Activated CD4-positive, alpha-beta T cell treated with anti-CD3 and anti-CD28 coated beads, Interleukin-2, amount 50 U/mL, for 4 hours (primary cell): Measurements from ENCODE around the gene KDR.

Source experiments
- DNase-seq, 2 experiments: peaks; one replicate each; pipeline ENCODE4 v3.0.0-alpha.2; 2020

KDR gene

DNA sequence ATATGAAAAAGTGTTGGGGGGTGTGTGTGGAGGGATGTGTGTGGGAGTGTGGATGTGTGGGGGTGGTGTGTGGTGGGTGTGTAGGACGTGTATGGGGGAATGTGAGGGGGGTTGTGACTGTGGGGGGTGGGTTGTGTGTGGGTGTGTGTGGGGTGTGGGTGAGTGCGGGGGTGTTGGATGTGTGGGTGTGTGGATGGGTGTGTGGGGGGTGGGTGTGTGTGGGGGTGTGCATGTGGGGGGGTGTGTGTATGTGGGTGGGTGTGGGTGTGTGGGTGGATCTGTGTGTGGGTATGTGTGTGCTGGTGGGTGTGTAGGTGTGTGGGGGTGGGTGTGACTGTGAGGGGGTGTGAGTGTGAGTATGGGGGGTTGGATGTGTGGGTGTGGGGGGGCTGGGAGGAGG, 47.8 kb downstream of the KDR start:
- no peak for DNase-seq

DNA sequence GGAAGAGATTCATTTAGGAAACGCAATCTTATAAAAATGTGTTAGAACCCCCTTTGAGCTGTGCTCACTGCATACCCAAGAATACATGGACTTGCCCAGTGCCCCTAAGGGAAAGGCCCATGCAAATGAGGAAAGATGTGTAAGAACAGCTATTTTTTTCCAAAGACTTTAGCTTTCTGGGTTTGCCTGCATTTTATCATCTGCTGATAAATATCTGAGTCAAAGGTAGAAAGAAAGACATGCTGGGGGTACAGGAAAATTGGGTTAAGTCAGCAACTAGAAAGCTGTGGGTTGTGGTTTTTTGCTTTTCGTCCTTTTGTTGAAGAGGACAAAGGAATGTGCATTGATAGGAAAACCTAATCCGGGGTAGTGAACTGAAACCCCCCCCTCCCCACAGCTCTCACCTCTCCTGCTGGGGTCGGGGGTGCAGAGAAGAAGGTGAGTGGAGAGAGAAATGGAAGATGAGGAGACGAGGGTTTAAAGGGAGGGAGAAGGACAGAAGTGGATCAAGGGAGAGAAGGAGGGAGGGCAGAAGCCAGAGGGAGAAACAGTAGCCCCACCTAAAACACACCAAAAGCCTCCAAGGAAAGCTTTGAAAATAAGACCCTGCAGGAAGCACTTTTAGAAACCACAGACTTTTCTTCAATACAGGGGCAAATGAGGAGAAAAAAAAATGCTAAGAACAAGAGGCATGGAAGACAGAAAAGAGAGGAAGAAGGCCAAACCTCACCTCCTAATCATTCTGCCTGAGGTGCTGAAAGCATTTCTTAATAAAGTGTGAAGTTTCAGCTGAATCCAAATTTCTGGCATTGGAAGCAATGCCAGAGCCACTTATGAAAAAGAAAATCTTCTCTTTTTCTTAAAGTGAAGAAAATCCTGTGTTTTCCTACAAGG, 49.3 kb downstream of the KDR start:
- no peak for DNase-seq

GRCh38 chr4:55075376-55075775, 50.0 kb downstream of the KDR start:
- no peak for DNase-seq

DNA sequence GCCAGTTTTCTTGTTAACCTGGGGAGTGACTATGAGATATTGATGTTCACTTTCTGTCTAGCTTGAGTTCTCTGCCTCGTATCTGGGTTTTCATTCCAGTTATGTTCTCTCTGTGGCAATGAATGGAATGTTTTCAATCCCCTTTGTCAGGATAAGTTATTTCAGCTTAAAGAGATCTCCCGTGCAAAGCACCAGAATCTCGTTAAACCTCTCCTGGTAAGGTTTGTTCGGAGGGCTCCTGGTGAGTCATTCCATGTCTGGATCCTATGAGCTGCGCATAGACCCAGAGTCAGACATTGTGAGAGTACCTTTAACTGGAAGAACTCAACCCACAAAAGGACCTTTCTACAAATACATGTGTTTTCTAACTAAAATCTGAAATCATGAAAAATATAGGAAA, 51.0 kb downstream of the KDR start:
- DNase-seq, result no peak

DNA sequence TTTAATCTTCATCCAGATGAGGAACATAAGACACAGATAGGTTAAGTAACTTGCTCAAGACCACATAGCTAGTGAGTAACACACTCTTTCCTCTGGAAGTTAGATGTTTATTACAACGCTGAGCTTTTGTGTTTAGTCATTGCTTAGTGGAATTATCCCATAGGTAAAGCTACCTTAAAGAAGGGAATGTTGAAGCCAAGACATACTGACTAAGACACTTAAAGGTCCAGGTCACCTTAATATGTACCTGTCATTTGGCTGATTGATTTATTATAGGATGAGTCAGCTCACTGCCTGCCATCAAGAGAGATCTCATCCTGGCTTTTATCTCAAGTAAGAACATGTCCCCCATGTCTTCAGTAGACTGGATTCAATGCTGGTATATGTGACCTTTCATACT, 53.4 kb downstream of the KDR start:
- no peak for DNase-seq

DNA sequence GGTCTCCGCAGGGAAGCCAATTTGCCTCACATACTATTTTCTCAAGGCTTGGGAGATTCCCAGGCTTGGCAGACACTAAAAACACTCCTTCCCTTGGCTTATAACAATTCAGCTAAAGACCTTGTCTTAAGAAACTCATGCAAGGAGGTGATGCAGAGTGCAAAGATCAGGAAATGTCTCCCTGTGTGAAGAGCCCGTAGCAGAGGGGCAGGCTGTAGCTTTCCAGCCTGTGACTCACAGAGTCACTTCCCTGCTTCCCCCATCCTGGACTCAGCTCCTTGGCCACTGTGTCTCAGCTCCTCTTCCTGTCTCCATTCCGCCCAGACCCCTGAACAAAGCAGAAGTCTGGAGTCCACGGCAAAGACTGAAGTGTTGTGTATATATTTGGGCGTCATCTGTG, 56.1 kb downstream of the KDR start:
- DNase-seq, result no peak

GRCh38 chr4:55068522-55068921, 56.9 kb downstream of the KDR start:
- no peak for DNase-seq

- no peak for DNase-seq
Observed at GRCh38 chr4:55066018-55066417, 59.4 kb downstream of the KDR start.

DNA sequence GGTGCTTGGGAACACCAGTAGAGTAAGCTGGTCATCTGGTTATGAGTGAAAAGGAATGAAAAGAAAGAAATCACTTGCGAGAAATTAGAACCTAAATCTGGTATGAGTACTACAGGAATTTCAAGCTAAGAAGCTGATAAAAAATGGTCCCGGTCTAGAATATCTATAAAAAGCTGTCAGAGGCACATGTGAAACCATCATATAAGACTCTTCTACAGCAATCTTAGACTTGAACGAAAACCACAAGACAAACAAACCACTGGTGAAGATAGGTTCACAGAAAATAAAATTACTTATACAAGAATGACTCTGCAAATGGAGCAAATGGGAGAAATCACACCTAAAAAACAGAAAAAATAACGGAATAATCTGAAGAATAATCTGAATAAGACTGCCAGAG, 69.9 kb downstream of the KDR start:
- DNase-seq, result no peak

- no peak for DNase-seq
Observed at GRCh38 chr4:55051532-55051931, 73.9 kb downstream of the KDR start.

DNA sequence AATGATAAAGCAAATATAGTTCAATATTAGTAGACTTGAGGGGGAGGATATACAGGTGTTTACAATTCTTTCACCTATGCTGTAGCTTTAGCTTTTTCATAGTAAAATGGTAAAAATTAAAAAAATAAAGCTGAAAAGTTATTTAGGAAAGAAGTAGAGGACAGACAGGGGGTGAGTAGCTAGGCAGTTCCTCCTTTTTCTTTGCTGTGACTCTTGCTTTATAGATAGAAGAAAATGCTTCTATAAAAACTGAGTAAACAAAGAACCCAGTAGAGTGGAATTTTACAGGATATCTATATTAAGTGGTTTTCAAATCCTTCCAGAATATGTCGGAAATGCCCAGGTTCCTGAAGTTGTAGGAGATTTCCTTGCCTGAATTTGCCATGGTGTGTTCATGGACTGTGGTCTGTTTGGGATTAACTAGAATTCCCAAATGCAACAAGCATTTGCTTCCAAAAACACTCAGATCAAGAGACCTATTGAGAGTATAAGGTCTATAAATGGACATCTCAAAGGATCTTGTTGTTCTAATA, 74.9 kb downstream of the KDR start:
- DNase-seq, result no peak

DNA sequence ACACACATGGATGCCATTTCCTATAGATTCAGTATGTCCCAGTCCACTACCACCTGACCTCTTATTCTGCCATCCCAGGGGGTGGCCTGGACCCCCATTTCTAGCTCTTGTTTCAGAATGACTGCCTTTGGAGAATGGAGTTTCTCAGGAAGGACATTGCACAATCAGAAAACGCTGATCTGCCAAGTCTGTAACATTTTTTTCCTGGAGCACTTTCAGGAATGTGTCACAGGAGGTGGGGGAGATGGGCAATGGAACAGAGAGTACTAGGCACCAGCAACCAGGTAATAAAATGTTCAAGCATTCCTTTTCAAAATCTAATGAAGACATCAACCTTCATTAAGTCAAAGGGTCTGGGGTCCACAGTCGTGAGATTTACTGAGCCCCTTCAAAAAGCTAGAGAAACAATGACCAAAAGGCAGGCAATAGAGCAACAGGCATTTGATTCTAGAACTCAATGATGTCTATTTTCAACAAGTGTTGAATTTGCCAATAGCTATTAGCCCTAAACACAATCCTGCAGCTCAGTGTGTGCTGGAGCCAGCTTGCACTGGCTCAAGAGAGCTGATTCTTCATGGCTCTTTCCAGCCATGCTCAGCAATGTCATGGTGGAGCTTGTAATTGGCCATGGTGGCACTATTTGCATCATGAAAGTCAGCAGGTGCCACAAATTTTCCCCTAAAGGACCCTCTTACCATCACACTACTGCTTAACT, 87.1 kb downstream of the KDR start:
- DNase-seq, result no peak

- DNase-seq, result no peak
Observed at GRCh38 chr4:55037728-55038127, 87.7 kb downstream of the KDR start.

DNA sequence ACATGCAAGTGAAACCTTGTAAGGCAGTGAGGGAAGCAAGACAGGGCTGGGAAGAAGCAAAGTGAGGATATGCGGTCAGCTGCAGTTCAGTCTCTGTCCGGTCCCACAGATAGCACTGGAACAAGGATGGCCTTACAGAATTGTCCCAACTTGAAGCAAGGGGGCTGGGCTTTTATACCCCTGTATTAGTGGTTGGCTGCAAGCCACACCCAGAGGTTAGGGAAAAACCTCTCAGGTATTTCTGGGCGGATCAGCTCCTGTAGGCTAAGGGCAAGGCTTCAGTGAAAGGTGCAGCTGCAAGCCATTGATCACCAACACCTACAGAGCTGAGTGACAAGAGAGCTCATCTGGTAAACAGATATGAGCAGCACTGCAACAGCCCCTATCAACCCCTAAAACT, 89.0 kb downstream of the KDR start:
- DNase-seq, result no peak

GRCh38 chr4:55035892-55036291, 89.5 kb downstream of the KDR start:
- no peak for DNase-seq

DNA sequence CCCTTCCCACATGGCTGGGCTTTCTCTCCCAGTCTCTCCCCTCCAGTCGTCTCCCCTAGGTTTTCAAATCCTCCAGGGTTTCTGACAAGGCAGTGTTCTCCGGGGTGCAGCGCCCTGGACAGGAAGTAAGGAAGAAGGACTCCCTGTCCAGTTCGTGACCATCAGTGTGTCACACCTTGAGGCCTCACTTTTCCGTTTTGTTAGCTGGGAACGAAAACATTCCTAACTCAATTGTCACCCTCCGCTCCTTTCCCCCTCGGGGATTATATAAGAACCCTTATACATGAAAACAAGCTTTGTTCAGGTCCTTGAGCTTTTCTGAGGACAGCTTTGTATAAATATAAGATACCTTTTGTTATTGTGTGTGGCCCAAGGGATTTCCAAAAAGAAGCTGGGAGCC, 92.1 kb downstream of the KDR start:
- no peak for DNase-seq

GRCh38 chr4:55032788-55033187, 92.6 kb downstream of the KDR start:
- no peak for DNase-seq

DNA sequence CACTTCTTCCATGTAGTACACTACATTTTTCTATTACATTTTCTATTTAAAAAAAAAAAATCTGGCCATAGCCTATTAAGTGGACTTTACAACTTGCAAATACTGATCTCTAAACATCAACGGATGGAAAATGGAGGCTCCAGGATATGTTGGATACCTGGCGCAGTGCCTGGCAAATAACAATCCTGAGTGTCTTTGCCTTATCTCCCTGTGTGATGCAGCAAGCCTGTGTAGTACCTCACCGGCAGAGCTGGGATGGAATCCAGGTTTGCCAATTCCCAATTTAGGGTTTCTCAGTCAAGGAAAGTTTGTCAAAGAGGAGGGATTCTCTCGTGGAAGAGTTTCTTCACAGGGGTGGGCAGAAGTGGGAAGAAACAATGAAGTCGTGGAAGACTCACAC, 93.2 kb downstream of the KDR start:
- DNase-seq, result no peak

DNA sequence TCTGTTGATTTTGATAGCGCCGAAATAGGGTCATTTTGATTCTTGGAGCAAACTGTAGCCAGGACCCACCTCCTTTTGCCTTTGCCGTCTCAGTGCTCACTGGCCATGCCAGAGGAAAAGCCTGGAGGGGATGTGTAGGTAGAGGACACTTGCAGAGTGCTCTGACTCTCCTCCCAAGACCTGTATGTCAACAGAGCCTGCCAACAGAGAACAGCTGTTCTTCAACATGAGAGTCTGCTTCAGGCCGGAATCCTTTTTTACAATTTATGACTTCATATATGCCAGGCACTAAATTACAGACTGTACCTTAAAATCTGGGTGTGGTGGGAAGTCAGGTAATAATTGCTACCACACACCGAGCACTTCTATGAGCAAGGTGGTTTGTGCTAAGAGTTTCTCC, 94.2 kb downstream of the KDR start:
- DNase-seq, result no peak

- DNase-seq, result no peak
Observed at GRCh38 chr4:55030589-55030988, 94.8 kb downstream of the KDR start.

- DNase-seq, result no peak
Observed at GRCh38 chr4:55029821-55030503, 95.4 kb downstream of the KDR start.

GRCh38 chr4:55029321-55029720, 96.1 kb downstream of the KDR start:
- DNase-seq, result no peak
